ENCODE data around the gene NACAD. TPM values are rescaled to one million over a fixed set of nuclear protein-coding genes. Genes with fewer than 3 reads are reported as not detected.

Gene NACAD
- polyA plus RNA-seq, 1 donor from 2014 or later, result 14.5 TPM

GRCh38 chr7:45036317-45036716 lies 52.5 kb downstream of the NACAD start:
- no peaks in the 10 kb centered on the region for H3K36me3 ChIP-seq (ENCODE audit: insufficient read depth, low read length)
- H3K4me2 ChIP-seq (ENCODE audit: low read length), result no peak overlapping the region
- H3K9ac ChIP-seq (ENCODE audit: low read length), result no peak overlapping the region
- H3K27ac ChIP-seq (ENCODE audit: low read length), result no peak overlapping the region
- H3K9me3 ChIP-seq (ENCODE audit: low read length), result no peaks in the 10 kb centered on the region
- TF ChIP-seq POLR2AphosphoS5 (IDR thresholded peaks at IDR 0.05) (no peak), SMC3 (conservative IDR thresholded peaks at IDR 0.05; ENCODE audit: poor library complexity) (no peak), MXI1 (conservative IDR thresholded peaks at IDR 0.05; ENCODE audit: poor library complexity, severe bottlenecking) (no peak)
- H4K20me1 ChIP-seq (ENCODE audit: insufficient read depth), result no peaks in the 10 kb centered on the region
- no peaks in the 10 kb centered on the region for H3F3A ChIP-seq (ENCODE audit: insufficient read depth, low read length, poor library complexity, severe bottlenecking)
- no peaks in the 10 kb centered on the region for H3K9me2 ChIP-seq (ENCODE audit: insufficient read depth, low read length)
- H3K79me2 ChIP-seq (replicated peaks; ENCODE audit: insufficient read depth, low read length), result no peaks in the 10 kb centered on the region
- H2AFZ ChIP-seq (ENCODE audit: low read depth, low read length), result no peak overlapping the region
- no peak overlapping the region for H3K4me3 ChIP-seq (ENCODE audit: low read length)
- H3K27me3 ChIP-seq (ENCODE audit: insufficient read depth, low read depth, low read length), result no peaks in the 10 kb centered on the region

- Histone ChIP-seq H3K36me3 (ENCODE audit: insufficient read depth, low read length) (no peaks in the 10 kb centered on the region), H2AFZ (ENCODE audit: low read depth, low read length) (no peak overlapping the region), H3K27me3 (ENCODE audit: insufficient read depth, low read depth, low read length) (no peaks in the 10 kb centered on the region), H3K4me2 (ENCODE audit: low read length) (no peak overlapping the region), H3K9me3 (ENCODE audit: low read length) (no peaks in the 10 kb centered on the region), H4K20me1 (ENCODE audit: insufficient read depth) (no peaks in the 10 kb centered on the region), H3K79me2 (replicated peaks; ENCODE audit: insufficient read depth, low read length) (no peaks in the 10 kb centered on the region), H3K27ac (ENCODE audit: low read length) (no peak overlapping the region), H3F3A (ENCODE audit: insufficient read depth, low read length, poor library complexity, severe bottlenecking) (no peaks in the 10 kb centered on the region), H3K9me2 (ENCODE audit: insufficient read depth, low read length) (no peaks in the 10 kb centered on the region), H3K9ac (ENCODE audit: low read length) (no peak overlapping the region), H3K4me3 (ENCODE audit: low read length) (no peak overlapping the region)
- TF ChIP-seq TAF1 (IDR thresholded peaks at IDR 0.05; ENCODE audit: low read depth), result no peak
- TF ChIP-seq REST (IDR thresholded peaks at IDR 0.05; ENCODE audit: borderline replicate concordance), result no peak
- TF ChIP-seq SMC3 (conservative IDR thresholded peaks at IDR 0.05; ENCODE audit: poor library complexity), result no peak
- no peak for TF ChIP-seq RAD21 (conservative IDR thresholded peaks at IDR 0.05)
- no peak for TF ChIP-seq MXI1 (conservative IDR thresholded peaks at IDR 0.05; ENCODE audit: poor library complexity, severe bottlenecking)
- no peak for TF ChIP-seq POLR2AphosphoS5 (IDR thresholded peaks at IDR 0.05)
- no peak for TF ChIP-seq EZH2 (IDR thresholded peaks at IDR 0.05; ENCODE audit: borderline replicate concordance, insufficient read depth, low read length, poor library complexity, severe bottlenecking)
- TF ChIP-seq CTCF (IDR thresholded peaks at IDR 0.05; ENCODE audit: poor library complexity, severe bottlenecking), result no peak
- TF ChIP-seq EP300 (conservative IDR thresholded peaks at IDR 0.05; ENCODE audit: poor library complexity, severe bottlenecking), result no peak
Measured at GRCh38 chr7:45035893-45036292, 52.9 kb downstream of the NACAD start.

- no peaks in the 10 kb centered on the region for H3K36me3 ChIP-seq (ENCODE audit: insufficient read depth, low read length)
- no peak overlapping the region for H3K4me3 ChIP-seq (ENCODE audit: low read length)
- TF ChIP-seq REST (IDR thresholded peaks at IDR 0.05; ENCODE audit: borderline replicate concordance), result no peak
- no peak for TF ChIP-seq EP300 (conservative IDR thresholded peaks at IDR 0.05; ENCODE audit: poor library complexity, severe bottlenecking)
- TF ChIP-seq SMC3 (conservative IDR thresholded peaks at IDR 0.05; ENCODE audit: poor library complexity), result no peak
- no peak for TF ChIP-seq RAD21 (conservative IDR thresholded peaks at IDR 0.05)
- TF ChIP-seq CTCF (IDR thresholded peaks at IDR 0.05; ENCODE audit: poor library complexity, severe bottlenecking), result no peak
- no peak for TF ChIP-seq MXI1 (conservative IDR thresholded peaks at IDR 0.05; ENCODE audit: poor library complexity, severe bottlenecking)
- no peak for TF ChIP-seq EZH2 (IDR thresholded peaks at IDR 0.05; ENCODE audit: borderline replicate concordance, insufficient read depth, low read length, poor library complexity, severe bottlenecking)
- TF ChIP-seq POLR2AphosphoS5 (IDR thresholded peaks at IDR 0.05), result no peak
- TF ChIP-seq TAF1 (IDR thresholded peaks at IDR 0.05; ENCODE audit: low read depth), result no peak
- H3K9me3 ChIP-seq (ENCODE audit: low read length), result no peaks in the 10 kb centered on the region
- no peak overlapping the region for H3K27ac ChIP-seq (ENCODE audit: low read length)
- H2AFZ ChIP-seq (ENCODE audit: low read depth, low read length), result no peak overlapping the region
- H3K79me2 ChIP-seq (replicated peaks; ENCODE audit: insufficient read depth, low read length), result no peaks in the 10 kb centered on the region
- H3K4me2 ChIP-seq (ENCODE audit: low read length), result no peak overlapping the region
- no peaks in the 10 kb centered on the region for H3K9me2 ChIP-seq (ENCODE audit: insufficient read depth, low read length)
- H3K27me3 ChIP-seq (ENCODE audit: insufficient read depth, low read depth, low read length), result no peaks in the 10 kb centered on the region
- H3K9ac ChIP-seq (ENCODE audit: low read length), result no peak overlapping the region
- H4K20me1 ChIP-seq (ENCODE audit: insufficient read depth), result no peaks in the 10 kb centered on the region
- H3F3A ChIP-seq (ENCODE audit: insufficient read depth, low read length, poor library complexity, severe bottlenecking), result no peaks in the 10 kb centered on the region
Measured at GRCh38 chr7:45035371-45035770, 53.4 kb downstream of the NACAD start.
